Measurements from ENCODE around the gene HORMAD2.
A peak's percentile ranks its signal among the peaks of the same experiment; 100 is the strongest.

The HORMAD2 gene, protein sequence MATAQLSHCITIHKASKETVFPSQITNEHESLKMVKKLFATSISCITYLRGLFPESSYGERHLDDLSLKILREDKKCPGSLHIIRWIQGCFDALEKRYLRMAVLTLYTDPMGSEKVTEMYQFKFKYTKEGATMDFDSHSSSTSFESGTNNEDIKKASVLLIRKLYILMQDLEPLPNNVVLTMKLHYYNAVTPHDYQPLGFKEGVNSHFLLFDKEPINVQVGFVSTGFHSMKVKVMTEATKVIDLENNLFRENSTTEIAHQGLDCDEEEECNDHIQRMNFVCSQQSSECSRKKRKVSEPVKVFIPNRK

DNA sequence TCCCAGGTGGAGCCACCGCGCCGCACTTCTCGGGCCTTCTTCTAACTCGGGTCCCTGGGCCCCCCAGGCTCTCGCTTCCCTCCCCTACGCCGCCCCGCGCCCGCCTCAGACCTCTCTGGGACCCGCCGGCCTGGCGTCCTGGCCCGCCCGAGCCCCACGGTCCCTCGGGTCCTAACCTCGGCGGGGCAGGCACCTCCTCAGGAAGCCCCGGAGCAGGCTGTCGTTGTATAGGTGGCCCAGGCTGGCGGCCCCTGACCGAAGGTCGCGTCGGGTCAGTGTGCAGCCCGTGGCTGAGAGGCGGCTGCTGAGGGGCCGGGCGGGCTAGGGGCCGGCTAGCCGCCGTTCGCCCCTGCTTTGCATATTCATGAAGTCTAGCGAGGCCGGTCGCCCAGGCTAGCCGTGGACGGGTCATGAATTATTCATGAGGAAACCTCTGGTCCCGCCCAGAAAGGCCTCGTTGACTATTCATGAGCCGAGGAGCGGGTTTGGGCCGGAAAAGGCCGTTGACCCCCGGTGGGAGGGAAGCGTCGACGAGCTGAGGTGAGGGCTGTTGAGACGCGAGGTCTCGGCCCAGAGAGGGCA, at the start of gene HORMAD2:
TSS of gene HORMAD2 (plus strand) at position 513 of the 582 bp plus-strand sequence. CDS start 13,489 bp downstream, outside the sequence.
- no peak for DNase-seq
- in situ Hi-C loops (cut with HindIII; ENCODE audit: low pct_ligation_motif_present, low pct_unique_long_range_greater_than_20kb, low sequenced_read_pairs): no loop called here

DNA sequence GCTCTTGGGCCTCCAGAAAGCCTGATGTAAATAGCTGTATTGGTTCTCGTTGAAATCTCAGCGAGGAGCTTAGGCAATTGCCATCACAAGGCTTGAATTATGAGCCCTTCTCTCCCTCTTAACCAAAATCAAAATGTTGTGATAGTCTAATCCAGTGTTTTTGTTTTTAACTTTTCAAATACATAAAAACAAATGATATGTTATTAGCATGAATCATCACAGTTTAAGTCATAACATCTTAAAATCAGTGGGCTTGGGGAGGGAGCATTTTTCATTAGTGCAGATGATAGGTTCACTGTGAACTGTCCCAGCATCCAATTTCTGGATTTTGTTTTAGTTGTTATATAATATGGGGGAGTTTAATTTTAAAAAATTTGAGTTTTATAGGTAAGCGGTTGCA, 48.9 kb upstream of the HORMAD2 start:
- no peak for DNase-seq
- in situ Hi-C loops (cut with HindIII; ENCODE audit: low pct_ligation_motif_present, low pct_unique_long_range_greater_than_20kb, low sequenced_read_pairs): no loop called here

DNA sequence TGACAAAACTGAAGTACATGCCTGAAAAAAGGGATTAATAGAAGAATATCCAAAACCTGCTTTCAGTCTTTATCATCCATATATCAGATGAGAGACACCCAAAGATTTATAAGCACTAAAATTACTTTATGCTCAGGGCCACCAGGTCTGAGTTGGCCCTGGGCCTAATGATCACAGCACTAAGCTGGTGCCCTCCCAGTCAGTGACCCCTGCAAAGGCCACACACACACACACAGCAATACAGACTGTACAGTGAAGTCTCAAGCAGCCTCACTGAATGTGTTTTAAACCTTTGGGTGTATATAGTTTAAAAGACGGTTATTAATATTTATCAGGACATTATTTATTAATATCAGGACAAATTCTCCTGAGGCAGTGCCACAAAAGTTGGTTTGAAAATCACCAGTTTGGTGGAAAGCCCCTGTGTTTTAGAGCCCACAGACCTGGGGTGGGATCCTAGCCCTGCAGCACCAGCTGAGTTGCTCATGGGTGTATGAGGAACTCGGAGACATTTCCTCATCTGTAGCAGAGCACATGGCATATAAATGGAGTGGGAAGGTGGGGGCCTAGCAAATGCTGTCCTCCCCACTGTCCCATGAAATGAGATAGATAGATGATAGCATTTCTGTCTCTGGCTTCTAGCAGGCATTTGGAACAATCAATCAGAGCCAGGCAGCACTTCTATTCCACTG, 48.4 kb upstream of the HORMAD2 start:
- no peak for DNase-seq
- in situ Hi-C loops (cut with HindIII; ENCODE audit: low pct_ligation_motif_present, low pct_unique_long_range_greater_than_20kb, low sequenced_read_pairs): no loop called here

DNA sequence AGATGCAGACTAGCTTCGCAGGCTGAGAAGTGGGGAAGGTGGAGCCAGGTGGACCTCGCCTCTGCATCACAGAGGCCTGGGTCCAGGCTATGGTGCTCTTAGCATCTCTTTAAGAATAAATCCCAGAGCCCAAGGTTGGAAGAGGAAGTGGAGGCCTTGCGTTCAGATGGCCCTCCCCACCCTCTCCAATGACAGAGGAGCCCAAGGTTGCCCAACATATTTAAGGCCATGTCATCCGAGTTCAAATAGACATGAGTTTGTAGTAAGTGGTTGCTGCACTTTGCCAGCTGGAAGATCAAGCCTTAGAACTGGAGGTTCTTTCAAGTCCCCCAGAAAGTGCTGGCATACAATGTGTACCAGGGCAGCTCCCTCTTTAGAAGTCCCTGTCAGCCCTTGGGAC, 47.1 kb upstream of the HORMAD2 start:
- in situ Hi-C loops (cut with HindIII; ENCODE audit: low pct_ligation_motif_present, low pct_unique_long_range_greater_than_20kb, low sequenced_read_pairs): no loop called here
- no peak for DNase-seq

DNA sequence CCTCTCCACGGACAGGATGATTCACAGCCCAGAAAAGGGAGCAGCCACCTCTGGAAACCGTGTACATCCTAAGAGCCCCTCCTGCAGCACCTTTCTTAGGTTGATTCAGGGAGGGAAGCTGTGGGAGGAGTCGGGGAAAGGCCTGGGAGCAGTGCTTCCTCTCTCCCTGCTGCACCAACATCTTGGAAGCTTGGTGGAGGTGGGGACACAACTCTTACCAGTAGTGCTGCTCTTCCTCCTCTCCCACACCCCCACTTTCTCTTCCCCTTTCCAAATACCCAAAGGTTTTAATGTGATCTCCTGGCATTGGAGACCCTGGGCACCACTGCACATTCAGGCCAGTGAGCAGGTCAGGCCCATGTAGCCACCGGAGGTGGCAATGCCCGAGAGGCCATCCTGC, 46.4 kb upstream of the HORMAD2 start:
- in situ Hi-C loops (cut with HindIII; ENCODE audit: low pct_ligation_motif_present, low pct_unique_long_range_greater_than_20kb, low sequenced_read_pairs): no loop called here
- no peak for DNase-seq

DNA sequence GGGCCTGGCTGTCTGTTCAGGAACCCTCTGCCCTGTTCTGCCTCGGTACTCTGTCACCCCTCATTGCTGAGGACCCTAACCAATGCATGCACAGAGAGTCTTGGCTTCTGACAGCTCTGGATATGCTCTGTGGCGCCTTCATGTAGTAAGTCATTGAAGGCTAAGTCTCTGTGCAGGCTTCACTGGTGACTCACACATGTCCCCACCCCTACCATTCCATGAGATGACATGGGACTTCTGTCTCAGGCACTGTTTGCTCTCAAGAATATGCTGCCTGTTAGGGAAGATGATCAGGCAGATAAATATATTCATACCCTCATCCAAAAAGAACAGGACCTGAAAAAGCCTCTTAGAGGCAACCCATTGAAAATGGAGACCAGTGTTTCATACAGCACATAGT, 43.6 kb upstream of the HORMAD2 start:
- DNase-seq: no peak
- in situ Hi-C loops (cut with HindIII; ENCODE audit: low pct_ligation_motif_present, low pct_unique_long_range_greater_than_20kb, low sequenced_read_pairs): no loop called here

DNA sequence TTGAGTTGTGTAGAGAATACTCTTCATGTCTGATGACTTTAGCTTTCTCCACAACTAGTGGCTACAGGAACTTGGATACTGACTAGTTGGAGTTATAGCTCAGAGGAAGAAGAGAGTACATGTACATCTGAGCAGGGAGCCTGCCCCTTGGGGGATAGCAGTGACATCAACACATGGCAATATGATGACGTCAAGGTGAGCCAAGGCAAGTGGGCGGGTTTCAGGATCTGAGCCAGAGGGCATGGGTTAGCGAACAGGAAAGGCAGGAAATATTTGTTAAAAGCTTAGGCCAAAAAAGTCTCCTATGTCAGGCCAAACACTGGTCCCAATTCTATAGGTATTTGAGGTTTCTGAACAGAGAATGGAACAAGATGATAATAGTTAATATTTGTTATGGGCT, 42.0 kb upstream of the HORMAD2 start:
- peak; percentile 30 for DNase-seq
- in situ Hi-C loops (cut with HindIII; ENCODE audit: low pct_ligation_motif_present, low pct_unique_long_range_greater_than_20kb, low sequenced_read_pairs): no loop called here

DNA sequence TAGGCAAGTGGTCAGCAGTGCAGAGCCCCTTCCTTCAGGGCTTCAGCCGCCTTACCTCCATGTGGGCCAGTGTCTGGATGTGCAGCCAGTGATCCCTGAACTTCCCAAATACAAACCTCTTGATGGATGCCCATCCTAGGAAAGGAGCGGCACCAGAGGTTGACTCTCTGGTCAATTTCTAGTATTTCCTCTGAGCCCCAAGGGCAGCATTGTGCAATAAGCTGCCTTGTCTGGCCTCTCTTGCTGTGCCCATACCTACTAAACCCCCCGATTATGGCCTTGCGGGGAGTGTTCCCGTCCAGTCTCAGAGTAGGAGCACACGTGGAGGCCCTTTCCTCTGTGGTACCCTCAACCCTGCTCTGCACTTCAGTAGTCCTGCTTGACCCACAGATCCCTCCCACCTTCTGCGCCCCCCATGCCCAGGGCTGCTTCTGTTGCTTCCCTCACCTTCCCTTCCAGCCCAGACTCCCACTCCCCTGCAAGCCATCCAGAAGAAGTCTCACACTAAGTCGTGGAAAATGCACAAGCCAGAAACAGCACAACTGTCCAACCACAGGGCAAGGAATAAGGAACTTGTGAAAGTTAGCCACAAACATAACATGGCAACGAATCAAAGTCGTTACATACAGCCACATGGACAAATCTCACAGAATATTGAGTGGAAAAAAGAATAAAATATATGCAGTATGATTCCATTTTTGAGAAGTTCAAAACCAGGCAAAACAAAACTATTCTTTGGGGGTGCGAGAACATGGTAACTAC, 39.6 kb upstream of the HORMAD2 start:
- in situ Hi-C loops (cut with HindIII; ENCODE audit: low pct_ligation_motif_present, low pct_unique_long_range_greater_than_20kb, low sequenced_read_pairs): no loop called here
- DNase-seq: no peak

DNA sequence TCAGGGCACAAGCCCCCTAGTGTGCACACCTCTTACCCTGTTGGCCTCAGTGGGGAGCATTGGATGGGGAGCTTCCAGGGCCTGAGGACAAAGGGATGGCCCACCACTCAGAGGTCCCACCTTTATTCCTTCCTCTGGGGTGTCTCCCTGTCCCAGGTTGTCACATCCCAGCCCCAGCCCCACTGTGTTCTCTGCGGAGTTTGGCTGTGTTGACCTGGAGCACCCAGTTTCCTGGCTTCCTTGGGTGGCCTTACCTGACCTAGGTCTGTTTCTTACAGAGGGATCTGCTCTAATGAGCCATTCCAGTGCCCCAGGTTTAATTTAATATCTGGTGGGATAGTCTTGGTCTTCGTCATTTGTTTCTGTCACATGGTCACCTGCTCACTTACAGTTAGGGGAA, 38.8 kb upstream of the HORMAD2 start:
- no peak for DNase-seq
- in situ Hi-C loops (cut with HindIII; ENCODE audit: low pct_ligation_motif_present, low pct_unique_long_range_greater_than_20kb, low sequenced_read_pairs): no loop called here

DNA sequence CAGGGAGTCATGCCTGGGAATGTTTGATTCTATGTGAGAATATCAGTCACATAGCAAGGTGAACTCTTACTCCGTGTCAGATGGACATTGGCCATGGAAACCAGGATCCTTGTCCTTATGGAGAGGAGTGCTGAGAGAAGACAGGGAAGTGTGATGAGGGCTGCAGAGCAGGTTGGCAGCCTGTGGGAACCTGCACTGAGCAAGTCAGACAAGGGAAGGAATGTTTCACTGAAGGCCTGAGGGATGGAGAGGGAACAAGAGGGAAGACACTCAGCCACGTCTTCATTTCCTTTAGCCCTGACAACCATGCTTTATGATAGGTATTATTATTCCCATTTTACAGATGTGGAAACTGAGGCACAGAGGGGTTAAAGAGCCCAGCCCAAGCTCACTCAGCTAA, 38.4 kb upstream of the HORMAD2 start:
- DNase-seq: no peak
- in situ Hi-C loops (cut with HindIII; ENCODE audit: low pct_ligation_motif_present, low pct_unique_long_range_greater_than_20kb, low sequenced_read_pairs): no loop called here

DNA sequence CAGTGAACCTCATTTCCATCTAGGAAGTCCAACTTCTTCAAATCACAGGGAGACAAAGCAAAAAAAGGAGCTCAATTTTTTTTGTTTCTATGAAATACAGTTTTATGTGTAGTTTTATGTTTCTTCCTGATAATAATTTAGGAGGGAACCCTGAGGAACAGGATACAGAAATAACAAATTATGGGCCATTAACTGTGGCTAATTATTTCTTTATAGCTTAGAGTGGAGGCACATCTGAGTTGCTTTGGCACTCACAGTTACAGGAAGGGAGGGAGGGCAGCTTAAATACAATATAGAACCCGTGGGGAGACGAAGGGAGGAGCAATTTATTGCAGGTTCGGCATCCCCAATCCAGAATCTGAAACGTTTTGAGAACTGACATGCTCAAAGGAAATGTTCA, 37.1 kb upstream of the HORMAD2 start:
- DNase-seq: no peak
- in situ Hi-C loops (cut with HindIII; ENCODE audit: low pct_ligation_motif_present, low pct_unique_long_range_greater_than_20kb, low sequenced_read_pairs): no loop called here

DNA sequence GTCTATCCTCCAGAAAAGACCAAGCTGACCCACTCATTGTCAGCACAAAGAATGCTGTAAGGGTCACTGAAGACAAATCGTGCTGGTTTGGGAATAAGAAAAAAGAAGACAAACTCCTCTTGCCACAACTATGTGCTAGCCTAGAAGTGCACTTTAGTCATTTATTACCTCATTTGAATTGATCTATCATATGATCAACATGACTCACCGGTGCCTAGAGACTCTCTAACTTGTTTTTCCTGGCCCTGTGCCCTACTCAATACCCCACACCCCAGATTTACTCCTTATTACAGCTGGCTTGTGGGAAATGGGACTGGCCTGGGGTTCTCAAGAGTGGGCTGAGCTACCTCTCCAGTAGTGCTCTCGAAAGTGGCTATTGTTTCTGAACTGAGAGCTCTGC, 35.9 kb upstream of the HORMAD2 start:
- in situ Hi-C loops (cut with HindIII; ENCODE audit: low pct_ligation_motif_present, low pct_unique_long_range_greater_than_20kb, low sequenced_read_pairs): no loop called here
- DNase-seq: peak; percentile 79

DNA sequence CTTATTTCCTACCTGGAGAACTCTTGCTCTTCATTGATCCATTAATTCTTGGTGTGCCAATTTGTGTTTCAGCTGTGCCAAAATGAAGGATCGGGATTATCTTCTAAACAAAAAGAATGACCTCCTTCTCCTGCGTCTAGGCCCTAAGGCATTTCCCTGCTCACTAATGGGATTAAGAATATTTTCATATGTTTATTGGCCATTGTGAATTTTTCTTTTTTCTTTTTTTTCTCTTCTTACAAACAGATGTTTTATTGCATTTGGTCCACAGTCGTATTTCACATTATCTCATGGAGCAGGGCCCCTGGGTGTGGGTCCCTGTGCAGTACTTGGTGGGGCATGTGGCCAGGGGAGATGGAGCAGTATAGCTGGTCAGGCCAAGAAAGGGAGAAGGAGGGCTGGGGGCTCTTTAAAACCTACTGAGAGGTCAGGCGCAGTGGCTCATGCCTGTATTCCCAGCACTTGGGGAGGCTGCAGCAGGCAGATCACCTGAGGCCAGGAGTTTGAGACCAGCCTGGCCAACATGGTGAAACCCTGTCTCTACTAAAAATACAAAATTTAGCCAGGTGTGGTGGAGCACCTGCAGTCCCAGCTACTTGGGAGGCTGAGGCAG, 35.3 kb upstream of the HORMAD2 start:
- DNase-seq: no peak
- in situ Hi-C loops (cut with HindIII; ENCODE audit: low pct_ligation_motif_present, low pct_unique_long_range_greater_than_20kb, low sequenced_read_pairs): no loop called here

DNA sequence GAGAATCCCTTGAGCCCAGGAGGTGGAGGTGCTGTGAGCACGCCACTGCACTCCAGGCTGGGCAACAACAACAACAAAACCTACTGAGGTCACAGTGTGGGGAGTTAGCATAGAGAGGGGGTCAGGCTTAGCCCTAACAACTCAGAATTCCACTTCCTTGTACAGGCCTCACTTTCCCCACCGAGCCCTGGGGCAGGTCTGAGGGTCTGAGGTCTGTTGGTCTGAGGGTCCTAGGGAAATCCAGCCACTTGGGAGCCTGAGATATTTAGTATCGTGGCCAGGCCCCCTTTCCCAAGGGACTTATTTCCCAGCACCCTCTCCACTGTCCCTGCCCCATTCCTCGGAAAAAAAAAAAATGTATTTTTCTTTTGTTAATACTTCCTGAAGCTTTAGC, 34.8 kb upstream of the HORMAD2 start:
- no peak for DNase-seq
- in situ Hi-C loops (cut with HindIII; ENCODE audit: low pct_ligation_motif_present, low pct_unique_long_range_greater_than_20kb, low sequenced_read_pairs): no loop called here

DNA sequence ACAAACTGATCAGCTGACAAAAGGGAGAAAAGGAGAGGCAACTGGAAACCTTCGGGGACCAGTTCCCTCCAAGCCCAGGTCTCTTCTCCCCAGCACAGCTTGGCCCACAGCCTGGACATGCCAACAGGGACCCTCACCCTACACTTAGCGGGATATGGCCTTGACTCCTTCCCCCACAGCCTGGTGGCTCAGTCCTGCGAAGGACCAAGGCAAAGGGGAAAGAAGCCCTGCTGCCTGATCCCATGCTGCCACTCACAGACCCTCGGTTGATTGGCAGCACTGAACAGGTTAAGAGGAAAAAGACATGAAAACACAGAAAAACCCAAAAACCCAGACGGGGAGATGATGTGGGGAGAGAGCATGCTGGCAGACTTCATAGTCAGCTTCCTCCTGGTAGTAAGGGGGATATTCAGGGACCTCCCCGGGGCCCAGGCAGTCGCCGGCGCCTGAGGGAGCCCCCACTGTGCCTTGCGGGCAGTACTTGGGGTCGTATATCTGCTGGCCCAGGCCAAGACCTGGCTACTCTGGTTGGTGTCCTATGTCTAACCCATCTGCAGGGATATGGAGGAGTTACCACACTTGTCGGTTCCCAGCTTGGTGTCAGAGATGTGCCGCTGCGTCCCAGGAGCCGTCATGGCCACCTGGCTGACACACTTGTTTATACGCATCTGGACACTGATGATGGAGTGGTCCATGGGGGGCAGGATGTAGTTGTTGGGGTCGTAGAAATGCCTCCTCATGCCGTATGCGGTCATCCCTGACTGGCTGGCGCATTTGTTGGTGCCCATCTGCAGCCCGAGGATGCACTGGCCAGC, 34.2 kb upstream of the HORMAD2 start:
- DNase-seq: no peak
- in situ Hi-C loops (cut with HindIII; ENCODE audit: low pct_ligation_motif_present, low pct_unique_long_range_greater_than_20kb, low sequenced_read_pairs): no loop called here

DNA sequence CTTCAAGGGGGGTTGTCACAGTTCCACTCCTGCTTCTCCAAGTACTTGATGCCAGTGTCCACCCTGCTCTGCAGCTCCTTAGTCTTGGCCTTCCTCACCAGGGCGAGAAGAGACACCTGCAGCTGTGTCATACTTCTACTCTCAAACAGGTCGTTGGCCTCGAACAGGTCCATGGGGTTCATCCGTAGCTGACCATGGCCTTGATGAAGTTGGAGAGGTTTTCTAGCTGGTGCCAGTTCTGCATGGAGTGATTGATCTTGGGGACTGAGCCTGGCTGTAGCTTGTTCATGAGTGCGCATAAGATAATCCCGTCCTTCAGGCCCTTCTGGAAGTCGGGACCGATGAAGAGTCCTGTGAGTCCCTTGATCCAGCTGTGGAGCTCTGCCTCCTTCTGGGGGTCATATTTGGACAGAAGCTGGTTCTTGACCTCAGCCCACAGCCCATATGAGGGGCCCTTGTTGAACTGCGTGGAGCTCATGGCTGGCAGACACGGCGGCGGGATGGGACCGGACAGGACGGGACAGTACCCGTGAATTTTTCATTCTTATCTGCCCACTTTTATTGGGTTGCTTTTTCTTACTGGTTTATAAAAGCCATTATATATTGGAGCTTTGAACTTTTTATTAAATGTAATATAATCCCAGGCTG, 33.4 kb upstream of the HORMAD2 start:
- in situ Hi-C loops (cut with HindIII; ENCODE audit: low pct_ligation_motif_present, low pct_unique_long_range_greater_than_20kb, low sequenced_read_pairs): no loop called here
- DNase-seq: no peak

DNA sequence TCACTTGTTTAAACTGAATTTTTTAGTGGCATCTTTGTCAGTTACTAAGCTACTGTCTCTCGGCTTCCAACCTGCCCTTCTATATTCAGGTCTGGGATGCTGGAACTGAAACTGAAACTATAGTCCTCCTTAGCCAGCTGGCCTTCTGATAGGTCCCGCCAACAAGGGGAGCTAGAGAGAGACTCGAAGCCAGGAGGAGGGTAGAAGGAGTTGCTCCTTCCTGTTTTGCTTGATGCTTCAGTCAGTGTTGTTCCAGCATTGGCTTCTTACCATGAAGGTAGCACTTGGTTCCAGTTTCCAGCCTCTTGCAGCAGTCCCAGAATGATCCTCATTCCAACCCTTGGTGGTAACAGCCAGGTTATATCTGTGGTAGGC, 32.9 kb upstream of the HORMAD2 start:
- DNase-seq: peak; percentile 59
- in situ Hi-C loops (cut with HindIII; ENCODE audit: low pct_ligation_motif_present, low pct_unique_long_range_greater_than_20kb, low sequenced_read_pairs): no loop called here

DNA sequence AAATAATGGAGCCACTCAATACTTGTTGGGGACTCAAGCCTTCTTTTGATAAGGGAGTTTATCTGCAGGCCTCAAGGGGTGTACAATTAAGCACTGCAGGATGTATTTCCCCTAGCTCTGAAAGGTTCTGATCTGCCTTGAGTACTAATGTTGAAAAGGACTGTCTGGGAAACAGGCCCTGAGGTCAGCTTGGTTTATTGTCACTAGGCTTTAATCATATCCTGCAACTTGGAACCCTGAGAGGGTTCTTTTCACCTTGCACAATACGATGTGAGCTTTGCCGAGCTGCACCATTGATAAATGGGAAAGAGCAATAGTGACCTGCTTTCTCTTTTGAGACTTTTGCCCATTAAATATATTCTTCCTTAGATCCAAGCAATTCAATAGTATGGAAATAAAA, 31.6 kb upstream of the HORMAD2 start:
- DNase-seq: no peak
- in situ Hi-C loops (cut with HindIII; ENCODE audit: low pct_ligation_motif_present, low pct_unique_long_range_greater_than_20kb, low sequenced_read_pairs): no loop called here

All from ACHN (cell line).